NCI-H748 treated with DMSO at 0.1 percent for 48 hours (cell line): ENCODE data around the gene IQGAP3.

ENCODE experiments used
- DNase-seq: peaks from one replicate; lab custom pipeline; 2025; lab: John Stamatoyannopoulos, UW

Gene IQGAP3

DNA sequence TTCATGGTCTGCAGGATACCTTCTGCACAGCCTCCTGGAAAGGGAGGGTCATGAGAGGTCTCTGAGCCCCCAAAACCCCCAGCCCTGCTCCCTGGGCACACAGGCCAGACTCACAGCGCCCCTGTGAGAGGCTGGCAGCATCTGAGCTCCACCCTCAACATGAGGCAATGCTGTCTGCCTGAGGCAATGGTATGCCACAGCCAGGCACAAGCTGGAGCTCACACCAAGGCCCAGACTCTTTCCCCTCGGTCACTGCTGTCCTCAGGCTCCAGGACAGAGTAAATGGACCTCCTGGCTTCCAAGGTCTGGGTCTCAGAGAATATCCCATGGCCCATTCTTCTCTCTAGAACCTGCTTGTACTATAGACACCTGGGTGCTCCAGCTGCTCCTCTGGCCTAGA lies 89.0 kb downstream of the IQGAP3 start:
- DNase-seq = no peak

DNA sequence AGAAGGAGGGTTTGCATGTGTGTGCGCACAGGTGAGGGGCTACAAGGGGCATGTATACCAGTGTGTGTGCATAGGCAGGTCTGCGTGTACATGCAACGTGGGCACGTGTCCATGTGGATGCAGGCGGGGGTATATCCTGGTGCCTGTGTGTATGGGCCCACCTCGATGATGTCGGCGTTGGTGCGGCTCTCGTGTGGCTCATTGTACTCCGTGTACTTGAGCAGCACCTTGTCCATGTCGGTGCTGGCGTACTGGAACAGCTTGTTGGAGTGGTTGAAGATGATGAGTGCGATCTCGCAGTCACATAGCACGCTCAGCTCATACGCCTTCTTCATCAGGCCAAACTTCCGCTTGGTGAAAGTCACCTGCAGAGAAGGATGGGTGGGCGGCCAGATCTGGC lies 90.1 kb downstream of the IQGAP3 start:
- no peak for DNase-seq

DNA sequence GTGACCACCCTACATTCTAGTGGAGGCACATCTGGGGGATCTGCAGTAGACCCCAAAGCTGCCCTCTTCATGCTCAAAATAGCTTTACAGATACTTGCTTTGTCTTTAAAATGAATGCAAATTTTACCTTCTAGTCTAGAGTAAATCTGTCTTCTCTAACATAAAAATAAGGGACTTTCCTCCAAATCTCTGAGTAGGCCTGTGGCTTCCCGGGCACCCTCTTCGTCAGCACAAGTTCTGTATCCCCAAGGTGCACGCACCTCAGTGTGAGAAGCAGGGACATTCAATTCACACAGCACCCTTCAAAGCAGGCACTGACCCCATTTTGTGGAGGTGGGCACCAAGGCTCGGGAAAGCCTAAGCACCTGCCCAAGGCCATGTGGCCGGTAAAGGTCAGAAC lies 90.8 kb downstream of the IQGAP3 start:
- no peak for DNase-seq

DNA sequence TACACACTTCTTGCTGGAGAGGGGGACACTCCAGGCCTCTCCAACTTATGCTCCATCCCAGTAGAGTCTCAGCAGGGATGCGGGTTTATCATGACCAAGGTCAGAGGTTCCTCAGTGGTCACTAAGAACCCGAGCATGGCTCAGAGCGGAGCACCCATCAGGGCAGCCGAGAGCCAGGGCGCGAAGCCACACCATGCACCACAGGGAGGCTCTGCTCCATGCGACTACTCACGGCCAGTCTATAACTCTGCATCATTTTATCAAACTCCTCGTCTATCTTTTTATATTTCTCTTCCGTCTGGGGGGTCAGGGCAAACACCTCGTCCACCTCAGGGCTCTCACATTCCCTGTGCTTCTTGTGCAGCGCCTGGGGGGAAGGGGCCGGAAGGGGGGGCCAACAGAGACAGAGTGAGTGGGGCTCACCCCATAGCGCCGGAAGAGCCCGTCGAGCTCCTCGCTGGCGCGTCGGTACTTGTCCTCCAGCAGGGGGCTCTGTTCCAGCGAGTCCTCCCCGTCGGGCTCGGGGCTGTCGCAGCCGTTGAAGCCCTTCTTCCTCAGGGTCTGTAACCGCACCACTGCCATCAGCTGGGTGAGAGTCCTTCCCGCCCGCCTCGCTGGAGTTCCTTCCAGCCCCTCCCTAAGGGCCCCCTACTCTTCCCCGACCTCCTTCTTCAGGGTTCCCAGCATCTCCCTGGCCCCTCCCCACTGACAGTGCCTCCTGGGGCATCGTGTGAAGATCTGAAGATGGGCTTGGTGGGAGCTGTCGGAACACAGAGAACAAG lies 91.8 kb downstream of the IQGAP3 start:
- DNase-seq = no peak

DNA sequence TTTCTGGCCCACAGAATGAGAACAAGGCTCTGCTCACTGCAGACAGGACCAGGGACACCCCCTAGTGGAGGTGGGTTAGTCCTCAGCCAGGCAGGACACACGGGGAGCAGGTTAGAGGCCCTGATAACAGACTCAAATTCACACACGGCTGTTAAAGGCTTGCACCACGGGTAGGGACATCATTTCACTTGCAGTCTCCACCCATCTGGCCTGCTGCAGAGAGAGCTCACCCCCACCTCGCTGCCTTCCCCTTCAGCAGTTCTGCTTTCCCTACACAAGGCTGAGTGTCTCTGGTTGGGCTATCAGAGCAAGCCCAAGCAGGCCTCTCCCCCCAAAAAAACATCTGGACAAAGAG lies 92.4 kb downstream of the IQGAP3 start:
- no peak for DNase-seq

DNA sequence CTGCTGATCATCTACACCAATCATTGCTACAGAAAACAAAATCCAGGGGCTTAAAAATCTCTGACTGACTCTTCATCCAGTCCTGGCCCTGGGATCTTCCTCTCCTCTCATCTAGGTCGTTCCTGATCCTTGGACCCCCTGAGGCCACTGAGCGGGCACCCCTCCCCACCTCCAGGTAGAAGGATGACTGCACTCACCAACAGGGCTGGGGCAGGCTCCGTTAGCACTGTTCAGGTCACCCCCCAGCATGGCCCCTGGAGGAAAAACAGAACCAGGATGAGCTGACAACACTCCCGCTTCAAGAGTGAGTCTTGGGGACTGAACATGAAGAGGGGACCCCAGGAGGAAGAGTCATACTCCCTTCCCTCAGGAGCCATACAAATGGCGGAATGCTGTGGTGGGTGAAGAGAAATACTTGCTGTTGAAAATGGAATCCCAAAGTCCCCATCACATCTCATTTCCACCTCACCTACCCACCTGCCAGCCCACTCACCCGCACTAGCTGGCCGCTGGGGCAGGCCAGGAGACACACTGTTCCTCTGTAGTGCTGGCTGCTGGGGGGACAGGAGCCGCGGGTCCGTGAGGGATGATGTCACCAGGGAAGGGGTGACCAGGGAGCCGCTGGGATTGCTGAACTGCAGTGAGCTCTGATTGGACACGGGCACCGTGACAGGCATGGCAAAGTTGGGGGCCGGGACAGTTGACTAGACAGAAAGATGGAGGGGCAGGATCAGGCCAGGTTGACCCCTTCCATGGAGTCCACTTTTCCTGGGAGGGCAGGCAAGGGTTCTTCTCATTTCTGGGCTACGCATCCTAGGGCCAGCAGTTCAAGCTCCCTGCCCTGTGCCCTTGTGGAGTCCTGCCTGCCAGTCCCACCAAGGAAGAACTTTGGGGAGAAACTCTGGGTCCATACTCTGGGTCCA lies 93.0 kb downstream of the IQGAP3 start:
- DNase-seq = no peak

DNA sequence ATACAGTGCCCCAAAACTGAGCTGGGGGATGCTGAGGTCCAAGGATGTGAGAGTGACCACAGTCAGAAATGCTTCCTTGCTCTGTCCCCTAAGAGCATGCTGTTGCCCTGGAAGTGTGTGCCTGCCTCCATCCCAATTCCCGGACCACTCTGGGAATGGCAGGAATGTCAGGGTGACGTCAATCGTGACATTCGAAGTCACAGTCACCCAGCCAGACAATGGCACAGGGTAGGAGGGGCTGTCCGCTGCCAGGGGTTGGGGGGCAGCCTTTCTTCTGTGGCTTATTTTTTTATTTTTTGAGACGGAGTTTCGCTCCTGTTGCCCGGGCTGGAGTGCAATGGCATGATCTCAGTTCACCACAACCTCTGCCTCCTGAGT lies 94.1 kb downstream of the IQGAP3 start:
- no peak for DNase-seq

DNA sequence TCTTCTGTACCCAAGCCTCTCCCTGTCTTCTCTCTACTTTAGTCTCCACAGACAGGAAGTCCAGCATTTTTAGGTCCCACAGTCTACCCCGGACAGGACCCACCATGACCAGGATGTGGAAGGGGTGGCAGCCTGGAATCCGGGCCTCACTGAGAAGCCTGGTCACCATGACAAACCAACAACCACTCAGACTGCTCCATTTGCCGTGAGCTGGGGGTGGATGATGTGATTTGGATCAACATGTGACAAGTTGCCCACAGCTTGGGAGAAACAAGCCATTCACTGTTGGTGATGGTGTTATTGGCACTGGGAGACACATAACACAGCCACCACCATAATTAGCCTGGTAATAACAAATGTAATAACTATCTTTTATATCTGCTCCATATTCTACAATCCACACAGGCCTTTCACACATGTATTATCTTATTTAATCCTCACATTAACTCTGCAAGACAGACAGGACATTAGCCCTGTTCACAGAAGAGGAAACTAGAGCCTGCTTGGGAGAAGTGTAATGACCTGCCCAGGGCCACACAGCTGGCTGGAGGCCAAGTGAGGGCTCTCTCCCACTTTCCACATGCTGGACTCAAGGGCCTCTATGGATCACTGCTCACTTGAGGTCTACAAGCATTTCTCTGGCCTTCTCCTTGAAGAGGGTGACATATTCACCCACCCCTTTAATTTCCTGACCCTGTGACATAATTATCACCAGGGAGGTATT lies 94.7 kb downstream of the IQGAP3 start:
- DNase-seq = no peak

DNA sequence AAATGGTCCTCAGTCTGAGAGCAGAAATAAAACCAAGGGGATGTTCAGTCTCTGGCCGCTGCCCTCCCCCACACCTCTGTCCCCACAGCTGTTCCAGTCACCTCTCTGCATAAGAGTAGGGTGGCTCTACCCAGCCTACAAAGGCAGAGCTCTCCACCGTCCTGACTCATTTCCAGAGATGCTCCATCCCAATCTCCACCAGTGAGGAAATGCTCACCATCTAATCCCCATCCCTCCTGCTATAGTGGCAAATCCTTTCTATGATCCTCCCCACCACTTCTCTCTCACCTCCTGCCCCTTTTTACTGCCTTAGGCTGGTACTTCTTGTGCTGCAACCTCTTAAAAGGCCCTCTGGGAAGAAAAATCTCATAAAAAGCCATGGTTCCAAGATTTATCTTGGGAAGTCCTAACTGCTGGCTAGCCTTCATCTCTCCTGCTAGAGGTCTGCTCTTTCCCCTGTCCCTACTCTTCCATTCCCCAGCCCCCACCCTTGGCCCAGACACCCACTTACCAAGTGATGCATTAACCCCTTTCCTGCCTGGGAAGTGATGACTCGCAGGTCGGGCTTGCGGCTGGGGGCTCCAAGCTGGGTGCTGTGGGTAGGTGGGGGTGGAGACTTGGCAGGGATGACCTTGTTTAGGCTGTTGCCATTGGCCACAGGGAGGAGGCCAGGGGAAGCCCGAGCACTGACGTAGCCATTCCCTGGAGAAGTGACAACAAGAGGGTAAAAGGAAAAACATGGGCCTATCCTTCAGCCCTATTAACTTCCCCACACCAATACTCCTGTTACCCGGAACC lies 95.7 kb downstream of the IQGAP3 start:
- no peak for DNase-seq

DNA sequence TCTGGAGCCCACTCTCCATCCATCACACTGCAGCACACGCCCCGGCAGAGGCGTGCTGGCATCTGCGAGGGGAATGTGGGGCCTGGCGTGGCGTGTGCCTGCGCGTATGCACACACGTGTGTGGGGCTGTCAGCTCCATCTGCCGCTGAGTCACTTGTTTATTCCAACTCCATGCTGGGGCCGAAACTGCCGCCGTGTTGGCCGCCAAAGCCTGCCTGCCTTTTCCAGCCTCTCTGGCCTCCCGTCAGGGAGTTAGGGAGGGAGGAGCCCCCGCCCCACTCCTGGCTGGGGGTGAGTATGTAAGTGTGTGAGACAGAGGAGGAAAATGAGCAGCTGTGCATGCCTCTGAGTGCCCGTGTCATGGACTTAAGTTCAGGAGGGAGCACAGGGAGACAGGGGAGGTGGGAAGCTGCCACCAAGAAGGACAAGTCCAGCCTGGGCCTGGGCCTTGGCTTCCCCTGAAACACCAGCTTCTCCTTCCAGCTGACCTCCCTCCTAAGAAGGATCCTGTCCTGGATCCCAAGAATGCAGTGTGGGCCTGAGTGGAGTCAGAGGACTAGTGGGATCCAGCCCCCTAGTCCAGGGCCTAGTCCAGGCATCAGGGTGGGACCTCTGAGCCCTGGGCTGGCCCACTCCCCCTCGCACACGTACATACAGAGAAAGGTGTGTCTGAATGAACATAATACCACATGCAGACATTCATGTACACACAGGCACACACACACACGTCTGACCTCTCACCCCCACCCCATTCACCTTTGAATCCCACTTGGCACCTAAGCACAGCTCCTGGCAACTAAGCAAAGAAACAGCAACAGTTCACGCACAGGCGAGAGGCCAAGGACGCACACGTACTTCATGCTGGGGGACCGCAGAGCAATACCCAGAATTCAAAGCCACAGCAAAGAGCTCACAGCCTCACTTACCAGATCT lies 96.5 kb downstream of the IQGAP3 start:
- no peak for DNase-seq
